GM18511 (cell line): ENCODE measurements around the gene SPTSSB.

Experiments used
- ATAC-seq: cut with Tn5 transposase; IDR thresholded peaks from one replicate; pipeline ENCODE4 v1.9.1; 2021; ENCODE audit warnings: mild to moderate bottlenecking, moderate library complexity; ENCODE audit not compliant: unreplicated experiment

The SPTSSB gene

GRCh38 chr3:161393310-161393709 is 22.0 kb upstream of the SPTSSB start:
- ATAC-seq: no peak

GRCh38 chr3:161392853-161393252 is 21.5 kb upstream of the SPTSSB start:
- no peak for ATAC-seq

- no peak for ATAC-seq
Measured at GRCh38 chr3:161390200-161390599, 18.9 kb upstream of the SPTSSB start.

GRCh38 chr3:161389445-161390035 is 18.2 kb upstream of the SPTSSB start:
- no peak for ATAC-seq

GRCh38 chr3:161388855-161389254 is 17.5 kb upstream of the SPTSSB start:
- peak; percentile 53 for ATAC-seq

GRCh38 chr3:161386991-161387770 is 15.9 kb upstream of the SPTSSB start:
- no peak for ATAC-seq

GRCh38 chr3:161372321-161373260 is 1.3 kb upstream of the SPTSSB start:
- peak; percentile 52 for ATAC-seq

- no peak for ATAC-seq
Measured at GRCh38 chr3:161369531-161369930, 1.8 kb downstream of the SPTSSB start.

GRCh38 chr3:161366094-161366493 is 5.2 kb downstream of the SPTSSB start:
- no peak for ATAC-seq

- no peak for ATAC-seq
Measured at GRCh38 chr3:161358488-161358887, 12.8 kb downstream of the SPTSSB start.

- no peak for ATAC-seq
Measured at GRCh38 chr3:161356287-161356686, 15.0 kb downstream of the SPTSSB start.

- no peak for ATAC-seq
Measured at GRCh38 chr3:161355508-161355907, 15.8 kb downstream of the SPTSSB start.

GRCh38 chr3:161354554-161354953 is 16.8 kb downstream of the SPTSSB start:
- ATAC-seq: no peak

- ATAC-seq: no peak
Measured at GRCh38 chr3:161351330-161351729, 20.0 kb downstream of the SPTSSB start.

GRCh38 chr3:161350916-161351315 is 20.4 kb downstream of the SPTSSB start:
- no peak for ATAC-seq

- peak; percentile 74 for ATAC-seq
Measured at GRCh38 chr3:161349529-161350312, 21.6 kb downstream of the SPTSSB start.

GRCh38 chr3:161348796-161349400 is 22.4 kb downstream of the SPTSSB start:
- ATAC-seq: peak; percentile 55

- no peak for ATAC-seq
Measured at GRCh38 chr3:161347726-161348125, 23.6 kb downstream of the SPTSSB start.

GRCh38 chr3:161345023-161345422 is 26.3 kb downstream of the SPTSSB start:
- no peak for ATAC-seq

GRCh38 chr3:161343986-161344385 is 27.3 kb downstream of the SPTSSB start:
- no peak for ATAC-seq
